ENCODE results near the gene MYL6.

GRCh38 chr12:56151672-56152131 is 6.5 kb upstream of the MYL6 start:
- TF ChIP-seq E2F1 (CRISPR knock-in tag; IDR thresholded peaks at IDR 0.05) (no peak), CTCF (IDR thresholded peaks at IDR 0.05) (peak; percentile 22; the same call in 1 of the 2 replicates)
